H1 (cell line): ENCODE data around the gene LRFN3. TPM values are rescaled to one million over a fixed set of nuclear protein-coding genes. Genes with fewer than 3 reads are reported as not detected.
A peak's percentile ranks its signal among the peaks of the same experiment; 100 is the strongest.

ENCODE experiments used
- CTCF ChIA-PET: fragments of 300-600 bp; sonication (Branson Sonifier 250); formaldehyde crosslinking; loops from one replicate; lab custom pipeline; 2021; ENCODE audit not compliant: partially characterized antibody; lab: Charles Lee
- POLR2A ChIA-PET: fragments of 300-600 bp; sonication (Branson Sonifier 250); formaldehyde crosslinking; loops from one replicate; lab custom pipeline; 2021; ENCODE audit warnings: inconsistent platforms; ENCODE audit not compliant: partially characterized antibody; lab: Charles Lee
- DNase-seq, 2 experiments: peaks; one replicate each; pipeline versions ENCODE4 v3.0.0 to v3.0.0-alpha.2; 2010 to 2022; ENCODE audit warnings: low spot score in 2 of 2, low read depth in 1 of 2, mixed read lengths in 1 of 2
- FAIRE-seq: peaks from 2 replicates; lab custom pipeline; 2011; peaks lifted over from hg19 to GRCh38; lab: Jason Lieb, UNC
- H2AFZ ChIP-seq: 2 replicates; pipeline ENCODE4 v1.8.1; 2012; ENCODE audit warnings: low read length, inconsistent platforms
- H2AK5ac ChIP-seq: 2 replicates; pipeline ENCODE4 v1.6.1; 2013; ENCODE audit warnings: low read depth, low read length
- H2BK120ac ChIP-seq: replicated peaks from 2 replicates; pipeline ENCODE3; 2013; ENCODE audit warnings: low read depth, low read length, inconsistent platforms
- H2BK12ac ChIP-seq: 2 replicates; pipeline ENCODE4 v1.6.1; 2013; ENCODE audit warnings: low read depth, low read length
- H2BK15ac ChIP-seq: 2 replicates; pipeline ENCODE4 v1.6.1; 2013; ENCODE audit warnings: low read length
- H2BK20ac ChIP-seq: 2 replicates; pipeline ENCODE4 v1.6.1; 2013; ENCODE audit warnings: low read length
- H2BK5ac ChIP-seq: 2 replicates; pipeline ENCODE4 v1.6.1; 2013; ENCODE audit warnings: low read depth, low read length
- H3K14ac ChIP-seq: 2 replicates; pipeline ENCODE4 v1.6.1; 2013; ENCODE audit warnings: inconsistent platforms; ENCODE audit not compliant: insufficient read length
- H3K18ac ChIP-seq: 2 replicates; pipeline ENCODE4 v1.6.1; 2013; ENCODE audit warnings: low read length; ENCODE audit errors: extremely low read depth
- H3K23ac ChIP-seq: 2 replicates; pipeline ENCODE4 v1.6.1; 2013; ENCODE audit warnings: inconsistent platforms; ENCODE audit not compliant: insufficient read length
- H3K23me2 ChIP-seq: 2 replicates; pipeline ENCODE4 v1.6.1; 2013; ENCODE audit warnings: low read depth, low read length
- H3K27ac ChIP-seq: 2 replicates; pipeline ENCODE4 v1.6.1; 2011; ENCODE audit warnings: low read depth, low read length, inconsistent platforms
- H3K27me3 ChIP-seq, 4 experiments: replicated peaks in 1 of 4; 1 replicate in 1 of 4; 2 replicates in 3 of 4; pipeline versions ENCODE4 v1.6.1 to v1.8.1; 2011 to 2013; ENCODE audit warnings: low read length in 3 of 4, mild to moderate bottlenecking in 3 of 4, inconsistent platforms in 2 of 4, mixed read lengths in 2 of 4, moderate library complexity in 1 of 4; ENCODE audit not compliant: control insufficient read depth in 3 of 4, insufficient read depth in 3 of 4; ENCODE audit errors: extremely low read depth in 1 of 4
- H3K36me3 ChIP-seq, 4 experiments: 2 replicates each; pipeline versions ENCODE4 v1.6.1 to v1.8.1; 2011 to 2013; ENCODE audit warnings: mild to moderate bottlenecking in 4 of 4, low read length in 3 of 4, moderate library complexity in 2 of 4, control low read depth in 1 of 4, inconsistent platforms in 1 of 4; ENCODE audit not compliant: insufficient read depth in 4 of 4, control insufficient read depth in 2 of 4
- H3K4ac ChIP-seq: replicated peaks from 2 replicates; pipeline ENCODE3; 2013; ENCODE audit warnings: low read length, low read depth, mixed read lengths, inconsistent platforms; ENCODE audit not compliant: insufficient read length
- H3K4me1 ChIP-seq, 4 experiments: replicated peaks in 1 of 4; 1 replicate in 1 of 4; 2 replicates in 3 of 4; pipeline versions ENCODE4 v1.6.1 to v1.8.1; 2011 to 2013; ENCODE audit warnings: low read length in 3 of 4, inconsistent platforms in 2 of 4, mixed read lengths in 1 of 4; ENCODE audit not compliant: insufficient read depth in 4 of 4, control insufficient read depth in 3 of 4
- H3K4me2 ChIP-seq, 2 experiments: 2 replicates each; pipeline versions ENCODE4 v1.6.1 to v1.8.1; 2011 to 2013; ENCODE audit warnings: low read depth in 2 of 2, low read length in 2 of 2, control low read depth in 1 of 2, inconsistent platforms in 1 of 2, mild to moderate bottlenecking in 1 of 2; ENCODE audit not compliant: insufficient read depth in 1 of 2
- H3K4me3 ChIP-seq, 4 experiments: fragments of 200-600, 300-600 bp in 1 of 4; sonication (generic), shearing (Covaris generic), sonication (Bioruptor Twin) in 1 of 4; 2 replicates each; pipeline versions ENCODE4 v1.5.1 to v1.8.1; 2011 to 2016; ENCODE audit warnings: low read length in 4 of 4, low read depth in 3 of 4, control low read depth in 2 of 4, inconsistent platforms in 2 of 4, mild to moderate bottlenecking in 2 of 4, mixed read lengths in 1 of 4, moderate library complexity in 1 of 4; ENCODE audit not compliant: insufficient read depth in 2 of 4; ENCODE audit errors: extremely low read depth in 1 of 4
- H3K56ac ChIP-seq: replicated peaks from 2 replicates; pipeline ENCODE3; 2013; ENCODE audit warnings: low read depth, mild to moderate bottlenecking, mixed read lengths, low read length, inconsistent platforms; ENCODE audit not compliant: insufficient read length
- H3K79me1 ChIP-seq: 2 replicates; pipeline ENCODE4 v1.6.1; 2013; ENCODE audit warnings: low read depth, low read length, control low read depth
- H3K79me2 ChIP-seq, 2 experiments: 2 replicates each; pipeline versions ENCODE4 v1.6.1 to v1.8.1; 2012 to 2013; ENCODE audit warnings: low read length in 2 of 2, mild to moderate bottlenecking in 2 of 2, inconsistent platforms in 1 of 2; ENCODE audit not compliant: insufficient read depth in 2 of 2, control insufficient read depth in 1 of 2
- H3K9ac ChIP-seq, 4 experiments: replicated peaks in 1 of 4; 1 replicate in 1 of 4; 2 replicates in 3 of 4; pipeline versions ENCODE4 v1.6.1 to v1.8.1; 2011 to 2013; ENCODE audit warnings: low read depth in 3 of 4, low read length in 3 of 4, control low read depth in 2 of 4, mild to moderate bottlenecking in 2 of 4, moderate library complexity in 2 of 4, inconsistent platforms in 1 of 4; ENCODE audit errors: extremely low read depth in 1 of 4
- H3K9me3 ChIP-seq, 2 experiments: 2 replicates each; pipeline versions ENCODE4 v1.6.1 to v1.8.1; 2012 to 2013; ENCODE audit warnings: mild to moderate bottlenecking in 2 of 2, moderate library complexity in 2 of 2, control low read depth in 1 of 2, inconsistent platforms in 1 of 2, low read depth in 1 of 2, low read length in 1 of 2, mixed read lengths in 1 of 2; ENCODE audit not compliant: insufficient read depth in 2 of 2
- H4K20me1 ChIP-seq, 2 experiments: replicated peaks in 1 of 2; 2 replicates each; pipeline versions ENCODE3 to v1.8.1; 2011 to 2013; ENCODE audit warnings: inconsistent platforms in 2 of 2, low read length in 2 of 2, mild to moderate bottlenecking in 1 of 2; ENCODE audit not compliant: insufficient read depth in 2 of 2, control insufficient read depth in 1 of 2
- H4K5ac ChIP-seq: 2 replicates; pipeline ENCODE4 v1.6.1; 2013; ENCODE audit warnings: low read length, low read depth, mixed read lengths, inconsistent platforms; ENCODE audit not compliant: insufficient read length
- H4K8ac ChIP-seq: 2 replicates; pipeline ENCODE4 v1.8.0; 2013; ENCODE audit warnings: mild to moderate bottlenecking, moderate library complexity, low read length, inconsistent platforms; ENCODE audit not compliant: insufficient read depth; ENCODE audit errors: extremely low read depth
- H4K91ac ChIP-seq: replicated peaks from 2 replicates; pipeline ENCODE3; 2013; ENCODE audit warnings: low read length, mixed read lengths, inconsistent platforms; ENCODE audit not compliant: insufficient read length
- CBX5 ChIP-seq: fragments of 300-800, 300-1000 bp; sonication (generic); IDR thresholded peaks from 2 replicates; pipeline ENCODE4 v1.7.1; 2016; ENCODE audit warnings: antibody characterized with exemption, low read length, low read depth
- CEBPB ChIP-seq: IDR thresholded peaks from 2 replicates; pipeline ENCODE4 v1.6.1; 2012; ENCODE audit warnings: low read depth, low read length
- HDAC6 ChIP-seq: IDR thresholded peaks from one replicate; pipeline ENCODE4 v1.7.1; 2012; ENCODE audit warnings: low read depth, mild to moderate bottlenecking, inconsistent platforms, low read length, moderate library complexity
- JUN ChIP-seq: IDR thresholded peaks from 2 replicates; pipeline ENCODE4 v1.6.1; 2011; ENCODE audit warnings: low read depth, mild to moderate bottlenecking, improper control_type of control experiment, low read length
- KDM4A ChIP-seq: IDR thresholded peaks from one replicate; pipeline ENCODE4 v1.7.1; 2012; ENCODE audit warnings: low read depth, mild to moderate bottlenecking, moderate library complexity, low read length, inconsistent platforms; ENCODE audit not compliant: severe bottlenecking
- RAD21 ChIP-seq, 2 experiments: IDR thresholded peaks in 1 of 2; conservative IDR thresholded peaks in 1 of 2; 2 replicates each; pipeline ENCODE4 v1.6.1; 2011; ENCODE audit warnings: low read depth in 2 of 2, low read length in 2 of 2, improper control_type of control experiment in 1 of 2, inconsistent platforms in 1 of 2, mild to moderate bottlenecking in 1 of 2, moderate library complexity in 1 of 2
- RBBP5 ChIP-seq: IDR thresholded peaks from 2 replicates; pipeline ENCODE4 v1.7.1; 2012; ENCODE audit warnings: low read depth, mild to moderate bottlenecking, inconsistent platforms, low read length, moderate library complexity, borderline replicate concordance
- RXRA ChIP-seq: IDR thresholded peaks from 2 replicates; pipeline ENCODE4 v1.6.1; 2011; ENCODE audit warnings: low read depth, mild to moderate bottlenecking, low read length, moderate library complexity; ENCODE audit not compliant: insufficient read depth
- SIN3A ChIP-seq, 2 experiments: IDR thresholded peaks in 1 of 2; conservative IDR thresholded peaks in 1 of 2; 2 replicates each; pipeline ENCODE4 v1.6.1; 2011 to 2012; ENCODE audit warnings: low read length in 2 of 2, improper control_type of control experiment in 1 of 2, low read depth in 1 of 2, mild to moderate bottlenecking in 1 of 2
- TCF12 ChIP-seq: IDR thresholded peaks from 2 replicates; pipeline ENCODE4 v1.6.1; 2011; ENCODE audit warnings: low read depth, mild to moderate bottlenecking, low read length
- YY1 ChIP-seq: IDR thresholded peaks from 2 replicates; pipeline ENCODE4 v1.6.1; 2011; ENCODE audit warnings: low read depth, mild to moderate bottlenecking, low read length
- WGBS, 2 experiments: shearing (Covaris generic) in 1 of 2; methylation state at CpG; one replicate each; pipeline versions ENCODE4 v1.1.6 to v1.1.7; 2013 to 2015; ENCODE audit warnings: low lambda C conversion rate in 2 of 2, mixed read lengths in 2 of 2, inconsistent platforms in 1 of 2, low coverage in 1 of 2, missing lambda C conversion rate in 1 of 2; ENCODE audit not compliant: insufficient replicate concordance in 2 of 2, insufficient coverage in 1 of 2, insufficient read length in 1 of 2; ENCODE audit errors: extremely low coverage in 1 of 2, missing lambda C conversion rate in 1 of 2; 5-methylcytosine and 5-hydroxymethylcytosine counted together
- polyA plus RNA-seq, 7 experiments: library from polyadenylated mRNA; depleted of rRNA in 3 of 7; stranded (reverse) in 5 of 7; unstranded in 2 of 7; fragments of >200 nt in 5 of 7; fragments of 200-250 nt in 2 of 7; gene quantifications; 1 replicate in 5 of 7; 2 replicates in 1 of 7; 4 replicates in 1 of 7; pipeline versions ENCODE4 v1.2.1 to v1.2.3, GENCODE V29; 2011 to 2013; ENCODE audit warnings: missing spikeins in 2 of 7, mixed read lengths in 2 of 7
- total RNA-seq: library from RNA; stranded (reverse); fragmentation: NEBNext Ultra II Directional; extraction: Animal tissue kit (Norgen Biotek cat#: 25700); gene quantifications from 2 replicates; pipeline ENCODE4 v1.2.1, GENCODE V29; 2021

Gene LRFN3
- total and polyA plus RNA-seq, 2 of the 8 experiments (the other 6 are each of a cell fraction or from before 2014, with no cell fraction given) = 4.6 to 16.8 TPM

DNA sequence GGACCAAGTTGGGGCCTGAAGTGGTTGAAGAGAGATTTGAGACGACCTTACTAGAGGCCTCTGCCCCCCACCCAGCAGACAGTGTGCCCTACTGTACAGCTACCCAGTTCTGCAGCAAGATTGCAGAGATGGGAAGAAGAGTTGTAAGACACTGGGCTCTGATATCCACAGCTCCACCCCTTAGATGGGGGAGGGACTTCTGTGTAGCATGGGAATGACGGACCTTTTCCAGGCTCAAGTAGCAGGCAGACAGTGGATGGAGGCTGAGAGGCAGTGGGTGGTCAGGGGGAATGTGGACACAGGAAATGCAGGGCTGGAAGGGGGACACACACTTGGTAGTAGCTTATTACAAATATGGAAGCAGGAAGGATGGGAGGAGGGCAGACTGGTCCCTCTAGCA, 13.0 kb downstream of the LRFN3 start:
- Histone ChIP-seq H3K36me3 (peaks cover 0 to 5% (median 2%) of the 10 kb centered on the region in 4 experiments; a peak in 1 of 8 replicates), H3K4me3 (no peak overlapping the region), H4K5ac (no peak overlapping the region), H3K27me3 (0 out of 7 replicates have a peak, but pooled peaks cover 0 to 3% (median 0%) of the 10 kb centered on the region in 4 experiments), H3K14ac (no peak overlapping the region), H3K79me2 (no peaks in the 10 kb centered on the region), H2BK5ac (peak overlapping the region; percentile 26; the same call in 1 of the 2 replicates), H2BK12ac (no peak overlapping the region), H3K23me2 (0 out of 2 replicates have a peak, but pooled peaks cover 1% of the 10 kb centered on the region), H3K9me3 (no peaks in the 10 kb centered on the region), H3K27ac (no peak overlapping the region), H2AK5ac (0 out of 2 replicates have a peak overlapping the region, but pooled peaks have one; percentile 65), H2AFZ (no peak overlapping the region), H3K23ac (no peak overlapping the region), H4K20me1 (peaks cover 0 to 9% of the 10 kb centered on the region in 2 experiments), H2BK120ac (no peak overlapping the region), H2BK15ac (no peak overlapping the region), H3K4me1 (peaks cover 0 to 3% (median 1%) of the 10 kb centered on the region in 4 experiments; a peak in 2 of 7 replicates), H3K18ac (no peak overlapping the region), H4K8ac (no peak overlapping the region), H4K91ac (no peak overlapping the region), H3K79me1 (no peaks in the 10 kb centered on the region), H3K9ac (no peak overlapping the region), H2BK20ac (0 out of 2 replicates have a peak overlapping the region, but pooled peaks have one; percentile 48), H3K4ac (no peak overlapping the region), H3K56ac (no peak overlapping the region), H3K4me2 (no peak overlapping the region)
- TF ChIP-seq RAD21 (IDR thresholded peaks at IDR 0.05 in 1 of 2, conservative IDR thresholded peaks at IDR 0.05 in 1 of 2; ENCODE audit: low read depth in 2 of 2, low read length in 2 of 2) = no peak
- TF ChIP-seq SIN3A (conservative IDR thresholded peaks at IDR 0.05 in 1 of 2, IDR thresholded peaks at IDR 0.05 in 1 of 2; ENCODE audit: low read depth in 1 of 2, low read length in 2 of 2) = no peak
- no peak for TF ChIP-seq CBX5
- TF ChIP-seq RXRA = no peak
- TF ChIP-seq RBBP5 = no peak
- no peak for TF ChIP-seq HDAC6
- no peak for TF ChIP-seq CEBPB
- no peak for TF ChIP-seq JUN
- no peak for TF ChIP-seq YY1
- no peak for TF ChIP-seq KDM4A
- no peak for TF ChIP-seq TCF12
- DNase-seq (no peak), FAIRE-seq (no peak)
- CTCF ChIA-PET = interaction anchor here (0.7 to 1.7 kb wide), 9 partner anchors 9 to 98 kb away, joined by 3 to 11 read pairs (median 3); no protein-coding TSS in a partner anchor
- POLR2A ChIA-PET = interaction anchor here (0.6 to 1.0 kb wide), 2 partner anchors 14 to 82 kb away, joined by 3 to 4 read pairs; no protein-coding TSS in a partner anchor
- 58% methylated on average over 2 of the region's 2 CpGs; no CpG with 5 or more reads in 1 of the 2 experiments for WGBS, 2 experiments
